HEK293 (cell line): Measurements from ENCODE around the gene MYD88.
"Not testable (repeated sequence)": the region's sequence is repeated elsewhere in the genome, so short reads cannot be mapped to it uniquely, and the experiment has no call there.

Experiments used
- CTCF ChIA-PET: fragments of 350-600 bp; formaldehyde crosslinking; extraction: SDS; loops from one replicate; lab custom pipeline; 2021; ENCODE audit warnings: antibody characterized with exemption; lab: Yijun Ruan, JAX
- POLR2A ChIA-PET: fragments of 300-600 bp; formaldehyde crosslinking; extraction: SDS; loops from one replicate; lab custom pipeline; 2020; ENCODE audit warnings: antibody characterized with exemption, inconsistent platforms; lab: Yijun Ruan, JAX
- H3K27ac ChIP-seq: fragments of 200-500 bp; sonication (Bioruptor generic); 2 replicates; pipeline ENCODE4 v1.5.1; 2014; ENCODE audit warnings: low read depth, low read length, control low read depth, inconsistent platforms; ENCODE audit errors: extremely low read depth
- H3K36me3 ChIP-seq, 2 experiments: fragments of 200-500 bp in 1 of 2; sonication (Bioruptor generic) in 1 of 2; 1 replicate in 1 of 2; 2 replicates in 1 of 2; pipeline ENCODE4 v1.5.1; 2014 to 2017; ENCODE audit warnings: inconsistent platforms in 2 of 2, low read length in 2 of 2; ENCODE audit not compliant: control insufficient read depth in 2 of 2, insufficient read depth in 1 of 2
- H3K4me1 ChIP-seq: fragments of 200-500 bp; sonication (Bioruptor generic); 2 replicates; pipeline ENCODE4 v1.5.1; 2014; ENCODE audit warnings: mild to moderate bottlenecking, low read length, inconsistent platforms; ENCODE audit not compliant: control insufficient read depth, insufficient read depth
- H3K4me3 ChIP-seq: 2 replicates; pipeline ENCODE4 v1.5.1; 2011; ENCODE audit warnings: low read depth, mild to moderate bottlenecking, control low read depth, low read length, moderate library complexity
- H3K9me3 ChIP-seq: fragments of 200-500 bp; sonication (Bioruptor generic); 2 replicates; pipeline ENCODE4 v1.5.1; 2014; ENCODE audit warnings: low read depth, low read length, inconsistent platforms; ENCODE audit not compliant: control insufficient read depth, insufficient read depth
- PRDM10 ChIP-seq: fragments of 450-650 bp; formaldehyde crosslinking; IDR thresholded peaks from 2 replicates; pipeline ENCODE4 v1.5.1; 2016; ENCODE audit warnings: missing biosample characterization, missing genetic modification characterization
- PRDM6 ChIP-seq: fragments of 450-650 bp; formaldehyde crosslinking; IDR thresholded peaks from 2 replicates; pipeline ENCODE4 v1.5.1; 2017; ENCODE audit warnings: missing biosample characterization, missing genetic modification characterization
- SP3 ChIP-seq: fragments of 450-650 bp; formaldehyde crosslinking; IDR thresholded peaks from 2 replicates; pipeline ENCODE4 v1.5.1; 2016; ENCODE audit warnings: missing biosample characterization, missing genetic modification characterization
- TCF7L2 ChIP-seq: IDR thresholded peaks from 2 replicates; pipeline ENCODE4 v1.6.1; 2011; ENCODE audit warnings: low read depth, mild to moderate bottlenecking, inconsistent platforms, low read length, moderate library complexity, borderline replicate concordance
- ZNF776 ChIP-seq: fragments of 450-650 bp; formaldehyde crosslinking; IDR thresholded peaks from 2 replicates; pipeline ENCODE4 v1.5.0; 2017; ENCODE audit warnings: missing biosample characterization, missing genetic modification characterization, borderline replicate concordance

The MYD88 gene

GRCh38 chr3:38133209-38133556 is 5.3 kb upstream of the MYD88 start:
- Histone ChIP-seq H3K4me3 (no peak overlapping the region), H3K4me1 (no peaks in the 10 kb centered on the region), H3K9me3 (no peaks in the 10 kb centered on the region), H3K36me3 (peaks cover 4 to 68% of the 10 kb centered on the region in 2 experiments; a peak in 2 of 3 replicates), H3K27ac (no peak overlapping the region)
- TF ChIP-seq SP3 (tag by site-specific recombination) (no peak), PRDM6 (no peak), ZNF776 (no peak), PRDM10 (peak; percentile 43)
- POLR2A ChIA-PET = interaction anchor here (1.1 kb wide), 1 partner anchor 31 kb away, joined by 3 read pairs; no protein-coding TSS in a partner anchor
- CTCF ChIA-PET = interaction anchor here (0.7 to 1.3 kb wide), 2 partner anchors 45 to 95 kb away, joined by 3 read pairs; no protein-coding TSS in a partner anchor

- no peak for TF ChIP-seq TCF7L2
- Histone ChIP-seq H3K27ac (no peak overlapping the region), H3K4me1 (no peaks in the 10 kb centered on the region), H3K9me3 (no peaks in the 10 kb centered on the region), H3K36me3 (peaks cover 4 to 64% of the 10 kb centered on the region in 2 experiments; a peak in 2 of 3 replicates), H3K4me3 (no peak overlapping the region)
- CTCF ChIA-PET = interaction anchor here (0.7 to 1.3 kb wide), 2 partner anchors 45 to 95 kb away, joined by 3 read pairs; no protein-coding TSS in a partner anchor
- POLR2A ChIA-PET = interaction anchor here (1.1 kb wide), 1 partner anchor 31 kb away, joined by 3 read pairs; no protein-coding TSS in a partner anchor
Observed at GRCh38 chr3:38133557-38134405, 4.7 kb upstream of the MYD88 start.

- CTCF ChIA-PET, H3K27ac ChIP-seq, H3K4me1 ChIP-seq, H3K4me3 ChIP-seq, POLR2A ChIA-PET, H3K9me3 ChIP-seq: not testable (repeated sequence)
- peaks cover 4 to 55% of the 10 kb centered on the region in 2 experiments; a peak in 2 of 3 replicates for H3K36me3 ChIP-seq
Observed at GRCh38 chr3:38134517-38135143, 3.8 kb upstream of the MYD88 start.

- Histone ChIP-seq H3K4me3 (peak overlapping the region; percentile 83), H3K36me3 (peaks cover 0 to 45% of the 10 kb centered on the region in 2 experiments; a peak in 1 of 3 replicates)
- CTCF ChIA-PET, H3K27ac ChIP-seq, H3K4me1 ChIP-seq, H3K9me3 ChIP-seq: not testable (repeated sequence)
- POLR2A ChIA-PET = interaction anchor here (1.5 to 3.5 kb wide), 6 partner anchors 15 to 320 kb away, joined by 3 to 48 read pairs (median 11); partner anchors contain the start of gene OXSR1
Observed at GRCh38 chr3:38135621-38136277, 2.7 kb upstream of the MYD88 start.
